Stimulated activated CD4-positive, alpha-beta T cell treated with anti-CD3 and anti-CD28 coated beads, Interleukin-1b, Interleukin-23, amount 100 ng/mL, for 4 hours (primary cell): ENCODE measurements around the gene SAMD10.
"Not testable (repeated sequence)": the region's sequence is repeated elsewhere in the genome, so short reads cannot be mapped to it uniquely, and the experiment has no call there.

Source experiments
- DNase-seq, 2 donors: peaks; one replicate each; pipeline ENCODE4 v3.0.0-alpha.2; 2020; ENCODE audit warnings: low read depth in 2 of 2

The SAMD10 gene

DNA sequence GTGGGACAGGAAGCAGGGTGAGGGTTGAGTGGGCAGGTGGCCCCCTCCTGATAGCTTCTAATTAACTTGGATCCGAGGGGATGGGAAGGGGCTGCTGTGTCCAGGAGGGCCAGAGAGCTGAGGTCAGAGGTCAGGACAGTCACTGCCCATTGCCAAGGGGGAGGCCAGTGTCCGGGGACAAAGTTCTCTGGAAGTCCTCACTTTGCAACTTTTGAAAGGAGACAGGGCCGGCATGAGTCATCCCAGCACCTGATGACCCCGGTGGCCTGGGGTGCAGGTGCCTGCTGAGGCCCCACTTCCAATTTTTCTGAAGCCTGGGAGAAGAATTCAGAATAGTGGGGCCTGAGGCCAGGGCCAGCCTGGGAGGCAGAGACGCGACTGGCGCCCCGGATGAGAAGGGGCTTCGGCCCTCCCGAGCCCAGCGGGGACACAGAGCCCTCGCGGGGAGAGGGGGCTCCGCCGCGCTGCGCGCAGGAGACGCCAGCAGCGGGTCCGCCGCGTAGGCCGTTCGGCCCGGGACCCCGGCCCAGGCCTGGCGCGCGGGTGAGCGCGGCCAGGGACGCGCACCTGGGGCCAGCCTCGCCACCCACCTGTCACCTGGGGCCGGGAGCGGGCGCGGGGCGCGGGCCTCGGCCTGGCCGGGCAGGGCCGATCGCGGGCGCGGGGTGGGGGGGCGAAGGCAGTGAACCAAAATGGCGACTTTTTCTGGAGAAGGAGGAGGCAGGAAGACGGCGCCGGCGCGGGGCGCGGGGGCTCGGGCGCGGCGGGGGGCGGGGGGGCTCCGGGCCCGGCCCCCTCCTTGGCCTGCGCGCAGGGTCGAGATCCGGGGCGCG, 10.3 kb downstream of the SAMD10 start:
- DNase-seq = no peak

GRCh38 chr20:63968136-63968927, 11.1 kb downstream of the SAMD10 start:
- no peak for DNase-seq

DNA sequence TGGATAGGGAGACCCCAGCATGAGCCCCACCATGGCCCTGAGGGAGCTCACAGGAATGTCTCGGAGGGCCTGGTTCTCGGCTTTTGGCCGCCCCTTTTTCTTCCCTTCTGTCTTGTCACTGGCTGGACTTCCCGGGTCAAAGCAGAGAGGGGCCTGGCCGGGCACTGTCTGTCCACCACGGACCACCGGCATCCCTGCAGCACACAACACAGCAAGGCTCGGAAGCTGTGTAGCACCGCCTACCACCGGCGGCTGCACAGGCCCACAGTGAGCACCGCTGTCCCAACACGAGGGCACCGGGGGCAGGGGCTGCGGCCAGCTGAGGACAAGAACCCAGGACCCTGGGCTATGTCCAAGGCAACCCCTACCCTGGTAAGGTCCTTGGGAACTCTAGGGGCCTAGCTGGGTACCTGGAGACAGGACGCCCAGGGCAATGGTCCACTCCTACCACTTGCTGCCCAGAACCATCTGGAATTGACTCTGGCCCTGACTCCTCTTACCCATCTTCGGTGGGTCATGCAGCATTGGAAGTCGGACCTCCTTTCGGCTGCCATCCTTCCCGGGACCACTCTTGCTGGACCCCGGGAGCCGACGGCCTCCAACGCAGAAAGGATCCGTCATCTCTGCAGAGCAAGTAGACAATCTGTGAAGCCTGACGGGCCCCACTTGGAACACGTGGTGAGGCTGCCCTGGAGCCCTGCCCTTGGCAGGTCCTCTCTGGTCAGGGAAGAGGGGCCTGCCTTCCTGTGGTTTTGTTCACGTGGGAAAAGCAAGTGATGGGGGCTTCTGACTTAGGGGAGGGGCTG, 11.9 kb downstream of the SAMD10 start:
- no peak for DNase-seq

GRCh38 chr20:63966944-63967322, 12.5 kb downstream of the SAMD10 start:
- DNase-seq = no peak

GRCh38 chr20:63966172-63966943, 13.1 kb downstream of the SAMD10 start:
- DNase-seq = no peak

- DNase-seq = no peak
Measured at GRCh38 chr20:63964412-63964811, 15.0 kb downstream of the SAMD10 start.

- DNase-seq = no peak
Measured at GRCh38 chr20:63963784-63964301, 15.6 kb downstream of the SAMD10 start.

GRCh38 chr20:63963348-63963741, 16.1 kb downstream of the SAMD10 start:
- no peak for DNase-seq

DNA sequence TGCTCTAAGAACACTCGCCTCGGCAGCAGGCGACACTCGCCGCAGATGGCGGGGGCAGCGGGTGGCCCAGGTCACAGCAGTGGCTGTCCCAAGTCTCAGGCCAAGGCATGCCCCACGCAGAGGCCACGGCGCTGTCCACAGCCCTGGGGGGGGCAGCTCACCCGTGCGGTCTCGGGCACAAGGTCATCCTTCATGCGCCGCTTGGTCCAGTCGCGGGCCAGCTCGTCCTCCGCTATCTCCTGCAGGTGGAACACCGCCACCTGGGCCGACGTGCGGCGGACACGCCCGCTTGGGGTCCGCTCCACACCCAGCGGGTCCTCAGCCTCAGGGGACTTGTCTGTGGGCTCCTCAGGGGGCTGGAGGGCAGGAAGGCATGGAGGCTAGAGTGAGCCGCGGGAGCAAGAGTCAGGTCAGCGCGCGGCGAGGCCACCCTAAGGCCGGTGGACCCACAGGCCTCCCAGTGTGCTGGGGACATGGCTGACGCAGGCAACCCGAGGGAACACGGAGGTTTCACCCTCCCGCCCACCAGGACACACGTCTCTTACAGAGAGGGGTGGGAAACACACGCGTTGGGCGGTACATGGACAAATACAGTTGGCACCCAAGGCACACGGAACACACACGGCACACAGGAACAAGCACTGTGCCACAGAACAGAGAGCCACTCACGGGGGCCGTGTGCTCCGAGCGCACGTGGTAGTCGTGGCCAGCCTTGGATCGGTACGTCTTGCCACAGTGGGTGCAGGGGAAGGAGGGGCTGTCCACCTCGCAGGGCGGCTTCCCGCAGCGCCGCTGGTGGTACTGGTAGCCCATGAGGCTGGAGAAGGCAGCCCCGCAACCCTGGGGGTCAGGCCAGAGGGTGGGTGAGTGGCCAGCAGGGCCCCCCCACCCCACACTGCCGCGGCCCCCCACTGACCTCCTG, 16.8 kb downstream of the SAMD10 start:
- DNase-seq = no peak

- no peak for DNase-seq
Measured at GRCh38 chr20:63961664-63962425, 17.6 kb downstream of the SAMD10 start.

GRCh38 chr20:63960654-63961621, 18.5 kb downstream of the SAMD10 start:
- DNase-seq = not testable (repeated sequence)

DNA sequence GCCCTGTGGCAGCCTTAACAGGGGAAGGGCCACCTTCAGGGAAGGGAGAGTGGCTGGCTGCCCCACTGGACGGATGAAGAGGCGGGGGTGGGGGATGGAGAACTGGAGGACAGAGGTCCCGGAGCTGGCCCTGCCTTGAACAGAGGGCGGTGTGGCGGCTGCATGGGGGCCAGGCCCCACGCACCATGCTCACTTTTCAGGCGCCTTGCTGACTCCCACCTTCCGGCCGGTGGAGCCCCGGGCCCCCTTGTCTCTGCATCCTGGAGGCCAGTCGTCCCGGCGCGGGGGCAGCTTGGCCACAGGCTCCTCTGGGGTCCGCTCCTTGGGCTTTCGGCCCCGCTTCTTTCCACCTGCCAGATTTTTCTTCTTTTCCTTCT, 19.8 kb downstream of the SAMD10 start:
- DNase-seq = no peak

GRCh38 chr20:63958964-63959698, 20.3 kb downstream of the SAMD10 start:
- DNase-seq = no peak

DNA sequence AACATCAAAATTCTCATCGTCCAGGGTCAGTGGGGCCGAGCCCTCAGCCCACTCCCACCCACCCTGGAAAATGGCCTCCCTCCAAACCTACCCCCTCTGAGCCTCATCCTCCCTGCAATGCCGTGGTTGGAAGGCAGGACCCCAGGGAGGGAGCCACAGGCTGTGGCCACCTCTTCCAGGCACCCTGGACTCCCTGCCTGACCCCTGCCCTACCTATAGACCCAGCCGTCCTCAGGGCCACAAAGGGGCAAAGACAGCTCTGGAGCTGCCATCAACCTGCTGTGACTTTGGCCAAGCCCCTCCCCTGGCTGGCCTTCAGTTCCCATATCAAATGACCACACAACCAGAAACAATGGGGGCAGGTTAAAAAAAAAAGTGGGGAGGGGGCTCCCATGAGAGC, 21.0 kb downstream of the SAMD10 start:
- DNase-seq = no peak

- DNase-seq = no peak
Measured at GRCh38 chr20:63957690-63958441, 21.6 kb downstream of the SAMD10 start.

GRCh38 chr20:63957004-63957689, 22.3 kb downstream of the SAMD10 start:
- DNase-seq = peak; percentile 62 to 66
